Stimulated activated CD8-positive, alpha-beta memory T cell treated with anti-CD3 and anti-CD28 coated beads, Interleukin-4, amount 100 ng/mL, for 4 hours (primary cell): ENCODE data around the gene DENND2A.

ENCODE experiments used
- DNase-seq, 2 donors: peaks; one replicate each; pipeline ENCODE4 v3.0.0-alpha.2; 2020; ENCODE audit warnings: low read depth in 2 of 2, low spot score in 1 of 2

DENND2A gene

GRCh38 chr7:140475747-140476333 lies 164.8 kb downstream of the DENND2A start:
- no peak for DNase-seq
